GM10248 (cell line): ENCODE results near the gene HSBP1.
A peak's percentile ranks its signal among the peaks of the same experiment; 100 is the strongest.

ENCODE experiments used
- CTCF ChIA-PET: fragments of 300-600 bp; sonication (Branson Sonifier 250); formaldehyde crosslinking; extraction: SDS; loops from one replicate; lab custom pipeline; 2021; ENCODE audit warnings: antibody characterized with exemption; lab: Yijun Ruan, JAX
- POLR2A ChIA-PET: fragments of 350-650 bp; sonication (Branson Sonifier 250); formaldehyde crosslinking; extraction: SDS; loops from one replicate; lab custom pipeline; 2020; ENCODE audit warnings: antibody characterized with exemption; lab: Yijun Ruan, JAX
- DNase-seq: peaks from one replicate; pipeline ENCODE4 v3.0.0; 2012; ENCODE audit errors: extremely low spot score
- CTCF ChIP-seq: IDR thresholded peaks from 2 replicates; pipeline ENCODE4 v1.5.1; 2012; ENCODE audit warnings: mild to moderate bottlenecking, low read depth; ENCODE audit errors: extremely low read depth, missing control alignments, control extremely low read depth

The HSBP1 gene

GRCh38 chr16:83818276-83818675, 10.5 kb downstream of the HSBP1 start:
- no peak for TF ChIP-seq CTCF
- ChIA-PET POLR2A (no interaction called here), CTCF (no interaction called here)
- no peak for DNase-seq

GRCh38 chr16:83819361-83819760, 11.6 kb downstream of the HSBP1 start:
- no peak for TF ChIP-seq CTCF
- ChIA-PET CTCF (no interaction called here), POLR2A (no interaction called here)
- no peak for DNase-seq

GRCh38 chr16:83826146-83826913, 18.6 kb downstream of the HSBP1 start:
- CTCF ChIA-PET: interaction anchor here (0.8 to 3.8 kb wide), 17 partner anchors 10 to 361 kb away, joined by 3 to 34 read pairs (median 4); partner anchors contain the start of genes HSBP1 and TAF1C
- POLR2A ChIA-PET: no interaction called here
- peak; percentile 89 for TF ChIP-seq CTCF
- peak; percentile 86 for DNase-seq

GRCh38 chr16:83830091-83830768, 22.5 kb downstream of the HSBP1 start:
- ChIA-PET CTCF (no interaction called here), POLR2A (interaction anchor here (0.6 kb wide), 1 partner anchor 23 kb away, joined by 3 read pairs; no protein-coding TSS in a partner anchor)
- no peak for TF ChIP-seq CTCF
- DNase-seq: no peak

- no peak for TF ChIP-seq CTCF
- POLR2A ChIA-PET: interaction anchor here (0.6 kb wide), 1 partner anchor 22 kb away, joined by 3 read pairs; no protein-coding TSS in a partner anchor
- CTCF ChIA-PET: no interaction called here
- DNase-seq: no peak
Measured at GRCh38 chr16:83830769-83831455, 23.1 kb downstream of the HSBP1 start.

- no peak for DNase-seq
- POLR2A ChIA-PET: no interaction called here
- no peak for TF ChIP-seq CTCF
- CTCF ChIA-PET: no interaction called here
Measured at GRCh38 chr16:83831456-83831987, 23.7 kb downstream of the HSBP1 start.
